COR-L47 (cell line): ENCODE measurements around the gene PDE4C.

Experiments used
- DNase-seq: peaks from one replicate; lab custom pipeline; 2025; lab: John Stamatoyannopoulos, UW

Gene PDE4C

GRCh38 chr19:18225702-18226468 is at the start of gene PDE4C:
TSS of gene PDE4C (minus strand) at chr19:18226438. CDS start at chr19:18226415, 23 bp downstream.
- DNase-seq, result no peak

GRCh38 chr19:18274781-18275356 is 48.6 kb upstream of the PDE4C start:
- DNase-seq, result no peak

GRCh38 chr19:18274219-18274780 is 48.1 kb upstream of the PDE4C start, which contains the start of gene IQCN:
TSS of gene IQCN (minus strand) at chr19:18274452. CDS start at chr19:18269478, 4,974 bp downstream.
- no peak for DNase-seq

DNA sequence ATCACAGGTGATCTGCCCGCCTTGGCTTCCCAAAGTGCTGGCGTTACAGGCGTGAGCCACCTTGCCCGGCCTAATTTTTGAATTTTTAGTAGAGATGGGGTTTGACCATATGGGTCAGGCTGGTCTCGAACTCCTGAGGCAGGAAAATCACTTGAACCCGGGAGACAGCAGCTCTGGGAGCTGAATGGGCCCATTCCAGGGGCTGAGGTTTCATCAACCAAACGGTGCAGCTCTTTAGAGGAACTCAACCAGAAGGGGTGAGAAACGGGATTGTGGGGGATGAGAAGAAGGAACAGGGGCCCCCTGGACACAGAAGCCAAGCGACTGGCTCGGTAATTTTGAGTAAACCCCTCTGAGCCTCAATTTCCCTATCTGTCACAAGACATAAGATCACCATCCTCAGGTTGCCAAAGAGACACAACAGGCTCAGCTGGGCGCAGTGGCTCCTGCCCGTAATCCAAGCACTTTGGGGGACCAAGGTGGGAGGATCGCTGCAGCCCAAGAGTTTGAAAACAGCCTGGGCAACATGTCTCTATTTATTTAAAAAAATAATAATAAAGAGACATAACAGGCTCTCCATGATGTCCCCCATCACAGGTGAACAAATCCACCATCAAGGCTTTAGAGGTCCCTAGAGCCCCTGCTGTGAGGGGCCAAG is 47.5 kb upstream of the PDE4C start:
- DNase-seq, result no peak

DNA sequence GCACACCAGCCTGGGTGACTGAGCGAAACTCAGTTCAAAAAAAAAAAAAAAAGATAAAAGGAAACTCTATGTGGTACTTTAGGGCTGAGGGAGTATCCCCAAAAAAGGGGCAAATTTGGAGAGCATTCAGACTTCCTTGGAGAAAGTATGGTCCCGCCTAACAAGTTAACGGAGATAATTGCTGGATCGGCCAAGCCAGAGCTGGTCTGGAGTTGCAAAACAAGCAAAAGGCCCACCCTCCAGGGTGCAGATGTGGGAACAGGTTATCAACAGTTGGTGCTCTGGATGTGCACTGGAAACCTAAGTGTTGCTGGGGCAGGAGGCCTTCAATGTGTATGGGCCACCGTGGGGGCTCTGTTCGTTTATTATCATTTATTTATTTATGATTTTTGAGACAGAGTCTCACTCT is 45.2 kb upstream of the PDE4C start:
- DNase-seq, result no peak

GRCh38 chr19:18270326-18270725 is 44.1 kb upstream of the PDE4C start:
- DNase-seq, result no peak

GRCh38 chr19:18269070-18269723 is 43.0 kb upstream of the PDE4C start:
- DNase-seq, result no peak

DNA sequence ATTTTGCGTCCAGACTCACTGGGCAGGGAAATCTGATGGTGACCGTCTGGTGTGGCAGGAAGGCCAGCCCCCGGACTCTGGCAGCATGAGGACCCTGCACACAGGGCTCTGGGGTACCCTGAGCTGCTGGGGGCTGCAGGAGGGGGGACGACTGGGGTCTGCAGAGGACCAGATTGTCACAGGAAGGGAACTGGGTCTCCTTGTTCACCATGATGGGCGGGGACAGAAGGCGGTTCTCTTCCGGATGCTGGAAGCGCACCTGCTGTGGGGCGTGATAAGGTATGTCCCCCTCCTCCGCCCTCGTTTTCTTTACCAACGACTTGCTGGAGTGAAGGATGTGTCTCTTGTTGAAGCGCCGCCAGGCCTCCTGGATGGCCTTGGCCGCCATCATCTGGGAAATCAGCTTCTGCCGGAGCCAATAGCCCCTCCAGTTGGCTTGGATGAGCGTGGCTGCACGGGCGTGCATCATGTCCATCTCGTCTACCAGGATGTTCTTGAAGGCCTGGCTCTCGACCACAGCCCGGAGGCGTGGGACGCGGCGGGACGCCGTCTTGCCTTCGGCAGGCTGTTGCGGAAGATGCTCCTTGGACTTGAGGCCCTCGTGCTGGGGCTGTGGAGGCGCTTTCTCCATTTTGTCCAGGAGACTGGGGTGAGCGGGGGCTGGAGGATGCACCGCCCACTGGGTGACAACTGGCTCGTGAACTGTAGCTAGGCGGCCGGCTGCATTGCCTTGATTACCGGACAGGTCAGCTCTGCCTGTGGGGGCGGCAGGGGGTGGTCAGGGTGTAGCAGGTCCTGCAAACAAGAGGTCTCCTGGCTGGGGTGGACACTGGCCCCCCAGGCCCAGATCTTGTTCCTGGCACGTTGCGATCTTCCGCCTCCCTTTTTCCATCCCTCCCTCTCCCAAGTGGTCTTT is 40.8 kb upstream of the PDE4C start:
- DNase-seq, result no peak

GRCh38 chr19:18265582-18265981 is 39.3 kb upstream of the PDE4C start:
- no peak for DNase-seq

DNA sequence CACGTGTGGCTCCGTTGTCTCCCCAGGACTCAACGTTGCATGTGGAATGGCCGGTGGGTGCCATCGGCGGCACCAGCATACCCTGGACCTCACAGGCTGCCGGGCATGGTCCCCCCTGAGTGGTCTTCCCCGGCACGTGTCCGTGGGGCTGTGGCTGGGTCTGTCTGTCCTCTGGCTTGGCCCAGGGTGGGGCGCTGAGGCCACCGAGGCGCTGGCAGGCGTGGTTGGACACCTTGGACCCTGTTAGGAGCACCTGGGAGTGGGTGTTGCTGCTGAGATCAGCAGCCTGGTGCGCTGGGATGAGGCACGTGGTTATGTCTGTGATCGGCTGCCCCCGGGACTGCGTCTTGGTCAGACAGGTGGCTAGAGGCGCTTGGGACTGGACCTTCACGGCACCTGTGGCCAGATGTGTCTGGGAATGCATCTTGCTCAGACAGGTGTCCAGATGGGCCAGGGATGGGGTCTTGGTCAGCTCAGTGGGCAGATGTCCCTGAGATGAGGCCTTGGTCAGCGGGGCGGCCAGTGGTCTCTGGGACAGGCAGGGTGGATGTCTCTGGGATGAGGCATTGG is 38.8 kb upstream of the PDE4C start:
- no peak for DNase-seq

GRCh38 chr19:18264137-18264854 is 38.1 kb upstream of the PDE4C start:
- no peak for DNase-seq

DNA sequence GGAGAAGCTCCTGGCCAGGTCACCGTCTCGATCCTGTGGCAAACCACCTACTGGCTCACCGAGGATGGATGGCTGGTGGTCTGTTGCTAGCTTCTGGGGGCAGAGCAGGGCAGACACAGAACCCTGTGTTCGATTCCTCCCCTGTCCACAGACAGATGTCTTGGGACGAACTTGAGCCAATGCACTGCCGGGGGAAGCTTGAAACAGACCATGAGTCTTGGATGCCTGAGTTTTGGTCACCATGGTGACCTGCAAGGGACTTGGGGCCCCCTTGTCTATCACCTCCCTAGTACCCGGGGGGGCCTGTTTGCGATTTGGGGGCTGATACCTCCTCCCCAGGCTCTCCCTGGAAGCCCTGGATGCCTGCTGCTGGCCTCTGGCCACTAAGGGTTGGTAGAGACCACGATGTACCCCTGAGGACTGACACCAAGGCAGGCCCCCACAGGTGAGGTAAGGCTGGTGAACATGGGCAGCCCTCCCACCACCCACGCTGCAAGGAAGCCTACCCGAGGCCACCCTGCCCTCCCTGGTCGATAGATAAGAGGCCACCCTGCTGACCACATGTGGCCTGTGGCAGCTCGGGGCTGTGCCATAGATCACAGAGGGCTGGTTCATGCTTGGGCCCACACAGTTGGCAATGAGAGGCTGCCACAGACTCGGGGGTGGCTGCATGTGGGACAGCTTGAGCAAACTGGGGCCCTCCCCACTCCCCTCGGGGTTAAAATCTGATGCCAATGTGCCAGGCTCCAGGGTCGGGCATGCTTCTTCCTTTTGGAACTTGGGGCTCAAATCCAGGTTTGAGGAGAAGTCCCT is 37.3 kb upstream of the PDE4C start:
- DNase-seq, result no peak

DNA sequence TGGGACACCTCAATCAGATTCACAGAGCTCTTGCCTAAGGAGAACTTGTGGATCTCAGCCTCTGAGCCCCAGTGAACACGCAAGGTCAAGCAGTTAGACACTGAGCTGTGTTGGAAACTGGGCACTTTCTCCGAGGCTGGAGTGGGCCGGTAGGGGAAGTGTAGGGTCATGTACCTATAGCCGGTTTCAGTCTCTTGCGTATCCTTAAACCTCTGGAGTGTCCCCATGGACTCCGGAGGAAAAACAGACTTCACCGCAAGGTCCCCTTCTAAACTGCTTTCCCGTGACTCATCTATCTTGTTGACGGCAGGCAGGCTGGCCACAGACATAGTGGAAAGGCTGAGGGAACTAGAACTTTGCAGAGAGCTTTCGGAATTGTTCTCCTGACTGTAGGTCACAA is 36.7 kb upstream of the PDE4C start:
- DNase-seq, result no peak

DNA sequence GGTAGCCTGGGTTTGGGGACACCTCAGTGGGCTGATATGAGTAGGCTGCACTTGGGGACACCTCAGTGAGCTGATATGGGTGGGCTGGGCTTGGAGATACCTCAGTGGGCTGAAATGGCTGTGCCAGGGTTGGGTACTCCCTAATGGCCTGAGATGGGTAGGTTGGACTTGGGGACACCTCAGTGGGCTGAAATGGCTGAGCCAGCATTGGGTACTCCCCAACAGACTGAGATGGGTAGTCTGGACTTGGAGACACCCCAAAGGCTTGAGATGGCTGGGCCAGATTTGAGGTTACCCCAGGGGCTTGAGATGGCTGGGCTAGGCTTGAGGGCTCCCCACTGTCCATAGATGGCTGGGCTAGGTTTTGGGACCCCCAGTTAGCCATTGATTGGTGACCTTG is 35.9 kb upstream of the PDE4C start:
- DNase-seq, result no peak

DNA sequence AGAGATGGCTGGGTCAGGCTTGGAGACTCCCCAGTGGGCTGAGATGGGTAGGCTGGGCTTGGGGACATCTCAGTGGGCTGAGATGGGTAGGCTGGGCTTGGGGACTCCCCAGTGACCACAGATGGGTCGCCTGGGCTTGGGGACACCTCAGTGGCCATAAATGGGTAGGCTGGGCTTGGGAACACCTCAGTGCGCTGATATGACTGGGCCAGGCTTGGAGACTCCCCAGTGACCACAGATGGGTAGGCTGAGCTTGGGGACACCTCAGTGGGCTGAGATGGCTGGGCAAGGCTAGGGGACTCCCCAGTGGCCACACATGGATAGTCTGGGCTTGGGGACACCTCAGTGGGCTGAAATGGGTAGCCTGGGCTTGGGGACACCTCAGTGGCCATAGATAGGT is 35.2 kb upstream of the PDE4C start:
- no peak for DNase-seq

- DNase-seq, result no peak
Observed at GRCh38 chr19:18259893-18260292, 33.7 kb upstream of the PDE4C start.

GRCh38 chr19:18257503-18258470 is 31.5 kb upstream of the PDE4C start:
- DNase-seq, result no peak
